HepG2 (cell line): ENCODE measurements around the gene EEIG1. TPM values are rescaled to one million over a fixed set of nuclear protein-coding genes. Genes with fewer than 3 reads are reported as not detected.
A peak's percentile ranks its signal among the peaks of the same experiment; 100 is the strongest.

Source experiments
- BRD4 ChIP-seq: sonication (generic); formaldehyde crosslinking; IDR thresholded peaks from 2 replicates; pipeline ENCODE4 v1.4.0; 2020; ENCODE audit warnings: missing genetic modification reagents
- FOXC1 ChIP-seq: sonication (generic); formaldehyde crosslinking; IDR thresholded peaks from 2 replicates; pipeline ENCODE4 v1.8.0; 2022; ENCODE audit warnings: mild to moderate bottlenecking, missing genetic modification reagents, borderline replicate concordance
- HNF4G ChIP-seq, 2 experiments: sonication (generic) in 1 of 2; formaldehyde crosslinking in 1 of 2; IDR thresholded peaks; 2 replicates each; pipeline versions ENCODE4 v1.4.0 to v1.6.1; 2011 to 2020; ENCODE audit warnings: borderline replicate concordance in 2 of 2, low read depth in 2 of 2, mild to moderate bottlenecking in 2 of 2, low read length in 1 of 2, missing genetic modification reagents in 1 of 2, moderate library complexity in 1 of 2
- ISX ChIP-seq: sonication (generic); formaldehyde crosslinking; conservative IDR thresholded peaks from 2 replicates; pipeline ENCODE4 v1.5.0; 2020; ENCODE audit warnings: missing genetic modification reagents
- MED1 ChIP-seq: sonication (generic); formaldehyde crosslinking; IDR thresholded peaks from 2 replicates; pipeline ENCODE4 v1.4.0; 2020; ENCODE audit warnings: missing genetic modification reagents
- ZNF670 ChIP-seq: sonication (generic); formaldehyde crosslinking; IDR thresholded peaks from 2 replicates; pipeline ENCODE4 v1.8.0; 2022; ENCODE audit warnings: mild to moderate bottlenecking, missing genetic modification reagents, borderline replicate concordance
- ZNF709 ChIP-seq: sonication (generic); formaldehyde crosslinking; IDR thresholded peaks from 2 replicates; pipeline ENCODE4 v1.5.0; 2020; ENCODE audit warnings: mild to moderate bottlenecking, missing genetic modification reagents
- polyA plus RNA-seq, 8 experiments: library from polyadenylated mRNA; depleted of rRNA in 3 of 8; stranded (reverse) in 7 of 8; unstranded in 1 of 8; fragments of >200 nt; fragmentation: Illumina TruSeq in 4 of 8; extraction: Trizol in 4 of 8; gene quantifications; 2 replicates each; pipeline versions ENCODE4 v1.2.1 to v1.2.3, GENCODE V29; 2011 to 2016; ENCODE audit warnings: low read depth in 4 of 8, missing spikeins in 1 of 8, mixed read lengths in 1 of 8; ENCODE audit not compliant: insufficient read depth in 1 of 8
- total RNA-seq, 5 experiments: library from RNA; depleted of rRNA; stranded (reverse); fragments of >200 nt; fragmentation: Illumina TruSeq; extraction: Trizol; gene quantifications; 2 replicates each; pipeline ENCODE4 v1.2.3, GENCODE V29; 2016; ENCODE audit warnings: low read depth in 1 of 5
- TF ChIP-seq, protein P1 (sequence below): fragments of 450-650 bp; IDR thresholded peaks from 2 replicates; pipeline ENCODE4 v1.6.1; 2017
- TF ChIP-seq, protein P2 (sequence below), 2 experiments: sonication (generic) in 1 of 2; formaldehyde crosslinking in 1 of 2; IDR thresholded peaks; 2 replicates each; pipeline versions ENCODE4 v1.4.0 to v1.6.1; 2016 to 2020; ENCODE audit warnings: borderline replicate concordance in 1 of 2, low read depth in 1 of 2, mild to moderate bottlenecking in 1 of 2, missing genetic modification reagents in 1 of 2
- TF ChIP-seq, protein P3 (sequence below): sonication (generic); formaldehyde crosslinking; IDR thresholded peaks from 2 replicates; pipeline ENCODE4 v1.4.0; 2020; ENCODE audit warnings: missing genetic modification reagents
- TF ChIP-seq, protein P4 (sequence below): sonication (generic); formaldehyde crosslinking; IDR thresholded peaks from 2 replicates; pipeline ENCODE4 v1.4.0; 2020; ENCODE audit warnings: missing genetic modification reagents

EEIG1 gene
- total and polyA plus RNA-seq, 2 of the 13 experiments (the other 11 are each of a cell fraction or from before 2014, with no cell fraction given), result 16.6 to 25.2 TPM

DNA sequence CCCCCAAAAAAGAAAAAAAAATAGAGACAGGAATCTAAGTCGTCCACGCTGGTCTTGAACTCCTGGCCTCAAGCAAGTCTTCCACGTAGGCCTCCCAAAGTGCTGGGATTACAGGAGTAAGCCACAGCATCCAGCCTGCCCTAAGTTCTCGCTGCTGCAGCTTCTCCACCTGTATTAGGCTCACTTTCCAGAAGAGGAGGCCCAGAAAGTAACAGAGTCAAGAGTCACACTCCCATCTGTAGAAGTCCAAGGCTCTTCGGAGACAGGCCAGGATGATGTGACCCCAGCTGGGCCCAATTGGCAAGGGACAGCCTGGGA, 1.8 kb downstream of the EEIG1 start (continued):
- TF ChIP-seq, protein P1, sequence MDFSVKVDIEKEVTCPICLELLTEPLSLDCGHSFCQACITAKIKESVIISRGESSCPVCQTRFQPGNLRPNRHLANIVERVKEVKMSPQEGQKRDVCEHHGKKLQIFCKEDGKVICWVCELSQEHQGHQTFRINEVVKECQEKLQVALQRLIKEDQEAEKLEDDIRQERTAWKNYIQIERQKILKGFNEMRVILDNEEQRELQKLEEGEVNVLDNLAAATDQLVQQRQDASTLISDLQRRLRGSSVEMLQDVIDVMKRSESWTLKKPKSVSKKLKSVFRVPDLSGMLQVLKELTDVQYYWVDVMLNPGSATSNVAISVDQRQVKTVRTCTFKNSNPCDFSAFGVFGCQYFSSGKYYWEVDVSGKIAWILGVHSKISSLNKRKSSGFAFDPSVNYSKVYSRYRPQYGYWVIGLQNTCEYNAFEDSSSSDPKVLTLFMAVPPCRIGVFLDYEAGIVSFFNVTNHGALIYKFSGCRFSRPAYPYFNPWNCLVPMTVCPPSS, result no peak
- TF ChIP-seq, protein P2, sequence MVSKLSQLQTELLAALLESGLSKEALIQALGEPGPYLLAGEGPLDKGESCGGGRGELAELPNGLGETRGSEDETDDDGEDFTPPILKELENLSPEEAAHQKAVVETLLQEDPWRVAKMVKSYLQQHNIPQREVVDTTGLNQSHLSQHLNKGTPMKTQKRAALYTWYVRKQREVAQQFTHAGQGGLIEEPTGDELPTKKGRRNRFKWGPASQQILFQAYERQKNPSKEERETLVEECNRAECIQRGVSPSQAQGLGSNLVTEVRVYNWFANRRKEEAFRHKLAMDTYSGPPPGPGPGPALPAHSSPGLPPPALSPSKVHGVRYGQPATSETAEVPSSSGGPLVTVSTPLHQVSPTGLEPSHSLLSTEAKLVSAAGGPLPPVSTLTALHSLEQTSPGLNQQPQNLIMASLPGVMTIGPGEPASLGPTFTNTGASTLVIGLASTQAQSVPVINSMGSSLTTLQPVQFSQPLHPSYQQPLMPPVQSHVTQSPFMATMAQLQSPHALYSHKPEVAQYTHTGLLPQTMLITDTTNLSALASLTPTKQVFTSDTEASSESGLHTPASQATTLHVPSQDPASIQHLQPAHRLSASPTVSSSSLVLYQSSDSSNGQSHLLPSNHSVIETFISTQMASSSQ (IDR thresholded peaks at IDR 0.05; ENCODE audit: low read depth), result no peak
- TF ChIP-seq, protein P2 (CRISPR knock-in tag; IDR thresholded peaks at IDR 0.05; ENCODE audit: borderline replicate concordance), result no peak
- TF ChIP-seq ZNF709 (CRISPR knock-in tag) (no peak), MED1 (CRISPR knock-in tag) (0 out of 2 replicates have a peak, but pooled peaks have one; percentile 24), FOXC1 (CRISPR knock-in tag) (no peak), ISX (CRISPR knock-in tag) (no peak), BRD4 (CRISPR knock-in tag) (0 out of 2 replicates have a peak, but pooled peaks have one; percentile 33), HNF4G (IDR thresholded peaks at IDR 0.05; ENCODE audit: borderline replicate concordance, low read depth, low read length) (no peak), HNF4G (CRISPR knock-in tag; IDR thresholded peaks at IDR 0.05; ENCODE audit: borderline replicate concordance, low read depth) (no peak), ZNF670 (CRISPR knock-in tag) (no peak)
- TF ChIP-seq, protein P3, sequence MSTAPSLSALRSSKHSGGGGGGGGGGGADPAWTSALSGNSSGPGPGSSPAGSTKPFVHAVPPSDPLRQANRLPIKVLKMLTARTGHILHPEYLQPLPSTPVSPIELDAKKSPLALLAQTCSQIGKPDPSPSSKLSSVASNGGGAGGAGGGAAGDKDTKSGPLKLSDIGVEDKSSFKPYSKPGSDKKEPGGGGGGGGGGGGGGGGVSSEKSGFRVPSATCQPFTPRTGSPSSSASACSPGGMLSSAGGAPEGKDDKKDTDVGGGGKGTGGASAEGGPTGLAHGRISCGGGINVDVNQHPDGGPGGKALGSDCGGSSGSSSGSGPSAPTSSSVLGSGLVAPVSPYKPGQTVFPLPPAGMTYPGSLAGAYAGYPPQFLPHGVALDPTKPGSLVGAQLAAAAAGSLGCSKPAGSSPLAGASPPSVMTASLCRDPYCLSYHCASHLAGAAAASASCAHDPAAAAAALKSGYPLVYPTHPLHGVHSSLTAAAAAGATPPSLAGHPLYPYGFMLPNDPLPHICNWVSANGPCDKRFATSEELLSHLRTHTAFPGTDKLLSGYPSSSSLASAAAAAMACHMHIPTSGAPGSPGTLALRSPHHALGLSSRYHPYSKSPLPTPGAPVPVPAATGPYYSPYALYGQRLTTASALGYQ (CRISPR knock-in tag), result no peak
- TF ChIP-seq, protein P4, sequence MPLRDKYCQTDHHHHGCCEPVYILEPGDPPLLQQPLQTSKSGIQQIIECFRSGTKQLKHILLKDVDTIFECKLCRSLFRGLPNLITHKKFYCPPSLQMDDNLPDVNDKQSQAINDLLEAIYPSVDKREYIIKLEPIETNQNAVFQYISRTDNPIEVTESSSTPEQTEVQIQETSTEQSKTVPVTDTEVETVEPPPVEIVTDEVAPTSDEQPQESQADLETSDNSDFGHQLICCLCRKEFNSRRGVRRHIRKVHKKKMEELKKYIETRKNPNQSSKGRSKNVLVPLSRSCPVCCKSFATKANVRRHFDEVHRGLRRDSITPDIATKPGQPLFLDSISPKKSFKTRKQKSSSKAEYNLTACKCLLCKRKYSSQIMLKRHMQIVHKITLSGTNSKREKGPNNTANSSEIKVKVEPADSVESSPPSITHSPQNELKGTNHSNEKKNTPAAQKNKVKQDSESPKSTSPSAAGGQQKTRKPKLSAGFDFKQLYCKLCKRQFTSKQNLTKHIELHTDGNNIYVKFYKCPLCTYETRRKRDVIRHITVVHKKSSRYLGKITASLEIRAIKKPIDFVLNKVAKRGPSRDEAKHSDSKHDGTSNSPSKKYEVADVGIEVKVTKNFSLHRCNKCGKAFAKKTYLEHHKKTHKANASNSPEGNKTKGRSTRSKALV (CRISPR knock-in tag), result no peak
